Hepatocyte (in vitro differentiated cells): Measurements from ENCODE around the gene POLR3B. TPM values are rescaled to one million over a fixed set of nuclear protein-coding genes. Genes with fewer than 3 reads are reported as not detected.

Experiments
- DNase-seq: peaks from one replicate; pipeline ENCODE4 v3.0.0-alpha.2; 2016; ENCODE audit warnings: low spot score
- H2AFZ ChIP-seq: fragments of 200-600 bp; sonication (generic); 2 replicates; pipeline ENCODE4 v1.6.0; 2016; ENCODE audit warnings: antibody characterized with exemption, mild to moderate bottlenecking
- H3K27ac ChIP-seq: fragments of 200-600 bp; sonication (generic); 2 replicates; pipeline ENCODE4 v1.5.1; 2016; ENCODE audit warnings: mild to moderate bottlenecking
- H3K27me3 ChIP-seq: fragments of 200-600 bp; sonication (generic); 2 replicates; pipeline ENCODE4 v1.6.1; 2016
- H3K36me3 ChIP-seq: fragments of 200-600 bp; sonication (generic); replicated peaks from 2 replicates; pipeline ENCODE4 v1.5.1; 2016; ENCODE audit warnings: low read depth; ENCODE audit not compliant: insufficient read depth
- H3K4me1 ChIP-seq: fragments of 200-600 bp; sonication (generic); 2 replicates; pipeline ENCODE4 v1.5.1; 2016; ENCODE audit warnings: mild to moderate bottlenecking, moderate library complexity; ENCODE audit not compliant: insufficient read depth
- H3K4me2 ChIP-seq: fragments of 200-600 bp; sonication (generic); 2 replicates; pipeline ENCODE4 v1.6.0; 2016
- H3K4me3 ChIP-seq: fragments of 200-600 bp; sonication (generic); 2 replicates; pipeline ENCODE4 v1.5.1; 2016; ENCODE audit warnings: mild to moderate bottlenecking
- H3K79me2 ChIP-seq: fragments of 200-600 bp; sonication (generic); 2 replicates; pipeline ENCODE4 v1.6.0; 2017; ENCODE audit warnings: mild to moderate bottlenecking
- H3K9me2 ChIP-seq: fragments of 200-600 bp; sonication (generic); replicated peaks from 2 replicates; pipeline ENCODE4 v1.6.0; 2017; ENCODE audit warnings: mild to moderate bottlenecking; ENCODE audit not compliant: insufficient read depth
- H3K9me3 ChIP-seq: fragments of 200-600 bp; sonication (generic); 2 replicates; pipeline ENCODE4 v1.5.1; 2016; ENCODE audit warnings: low read depth, mild to moderate bottlenecking
- H4K20me1 ChIP-seq: fragments of 200-600 bp; sonication (generic); 2 replicates; pipeline ENCODE4 v1.6.0; 2016; ENCODE audit warnings: mild to moderate bottlenecking; ENCODE audit not compliant: insufficient read depth, poor library complexity, severe bottlenecking
- CTCF ChIP-seq: fragments of 200-600 bp; sonication (generic); IDR thresholded peaks from 2 replicates; pipeline ENCODE4 v1.5.1; 2016; ENCODE audit warnings: antibody characterized with exemption, mild to moderate bottlenecking; ENCODE audit not compliant: poor library complexity
- EZH2 ChIP-seq: fragments of 200-600 bp; sonication (generic); IDR thresholded peaks from 2 replicates; pipeline ENCODE4 v1.6.1; 2016; ENCODE audit warnings: antibody characterized with exemption, mild to moderate bottlenecking, borderline replicate concordance
- EZH2phosphoT487 ChIP-seq: fragments of 200-600 bp; sonication (generic); IDR thresholded peaks from one replicate; pipeline ENCODE4 v1.6.1; 2018; ENCODE audit warnings: antibody characterized with exemption, mild to moderate bottlenecking, low read depth, moderate library complexity; ENCODE audit not compliant: unreplicated experiment, severe bottlenecking
- WGBS: methylation state at CpG from one replicate; pipeline ENCODE4 v1.1.6; 2016; ENCODE audit warnings: low lambda C conversion rate; ENCODE audit errors: missing lambda C conversion rate; 5-methylcytosine and 5-hydroxymethylcytosine counted together
- polyA plus RNA-seq: library from polyadenylated mRNA; unstranded; fragments of >200 nt; fragmentation: Nextera tagmentation; extraction: Ambion mirVana; gene quantifications from 2 replicates; pipeline ENCODE4 v1.2.1, GENCODE V29; 2016
- total RNA-seq: library from RNA; depleted of rRNA; stranded (reverse); fragments of >200 nt; gene quantifications from 2 replicates; pipeline ENCODE4 v1.2.3, GENCODE V29; 2014

POLR3B gene
- total and polyA plus RNA-seq, 2 experiments from 2014 or later: 8.4 to 10.4 TPM

GRCh38 chr12:106436164-106436563 lies 78.6 kb downstream of the POLR3B start:
- WGBS: 96% methylated on average over 6 of the region's 6 CpGs
- Histone ChIP-seq H3K79me2 (no peaks in the 10 kb centered on the region), H3K4me1 (no peaks in the 10 kb centered on the region), H3K9me3 (no peaks in the 10 kb centered on the region), H2AFZ (no peak overlapping the region), H3K4me2 (no peak overlapping the region), H3K36me3 (no peaks in the 10 kb centered on the region), H3K9me2 (no peaks in the 10 kb centered on the region), H3K4me3 (no peak overlapping the region), H3K27me3 (no peaks in the 10 kb centered on the region), H3K27ac (no peak overlapping the region), H4K20me1 (no peaks in the 10 kb centered on the region)
- DNase-seq: no peak
- TF ChIP-seq EZH2phosphoT487 (no peak), CTCF (no peak), EZH2 (no peak)

- Histone ChIP-seq H3K9me3 (no peaks in the 10 kb centered on the region), H3K27ac (no peak overlapping the region), H3K27me3 (no peaks in the 10 kb centered on the region), H3K4me3 (no peak overlapping the region), H3K4me1 (no peaks in the 10 kb centered on the region), H2AFZ (no peak overlapping the region), H3K9me2 (no peaks in the 10 kb centered on the region), H3K4me2 (no peak overlapping the region), H3K79me2 (no peaks in the 10 kb centered on the region), H4K20me1 (no peaks in the 10 kb centered on the region), H3K36me3 (no peaks in the 10 kb centered on the region)
- DNase-seq: no peak
- 96% methylated on average over 2 of the region's 2 CpGs for WGBS
- TF ChIP-seq EZH2 (no peak), CTCF (no peak), EZH2phosphoT487 (no peak)
These were observed 85.0 kb downstream of the POLR3B start for GRCh38 chr12:106442575-106442974.

GRCh38 chr12:106445053-106445452 lies 87.5 kb downstream of the POLR3B start:
- H3K4me2 ChIP-seq: no peak overlapping the region

More at GRCh38 chr12:106445053-106445452, 87.5 kb downstream of the POLR3B start:
- Histone ChIP-seq H3K27me3 (no peaks in the 10 kb centered on the region), H3K4me1 (no peaks in the 10 kb centered on the region), H3K79me2 (no peaks in the 10 kb centered on the region), H3K36me3 (no peaks in the 10 kb centered on the region), H3K4me3 (no peak overlapping the region), H3K9me2 (no peaks in the 10 kb centered on the region), H3K9me3 (no peaks in the 10 kb centered on the region), H4K20me1 (no peaks in the 10 kb centered on the region), H3K27ac (no peak overlapping the region), H2AFZ (no peak overlapping the region)
- DNase-seq: no peak
- 0% methylated on average over 1 of the region's 1 CpG for WGBS
- TF ChIP-seq CTCF (no peak), EZH2phosphoT487 (no peak), EZH2 (no peak)
